Sigmoid colon (tissue), 7 donors: ENCODE results near the gene SLC13A4. TPM values are rescaled to one million over a fixed set of nuclear protein-coding genes. Genes with fewer than 3 reads are reported as not detected.

Source experiments
- DNase-seq: peaks from one replicate; pipeline ENCODE4 v3.0.0-alpha.2; 2019
- H3K27ac ChIP-seq, 4 donors: fragments of 200-600 bp; sonication (generic); one replicate each; pipeline ENCODE4 v1.5.1; 2016 to 2019; ENCODE audit warnings: mild to moderate bottlenecking in 1 of 4
- H3K27me3 ChIP-seq, 3 donors: fragments of 200-600 bp; sonication (generic); one replicate each; pipeline ENCODE4 v1.5.1; 2019; ENCODE audit warnings: mild to moderate bottlenecking in 1 of 3
- H3K36me3 ChIP-seq, 4 donors: fragments of 200-600 bp; sonication (generic); one replicate each; pipeline ENCODE4 v1.5.1; 2016 to 2019
- H3K4me1 ChIP-seq, 4 donors: fragments of 200-600 bp; sonication (generic); one replicate each; pipeline ENCODE4 v1.5.1; 2017 to 2019
- H3K4me3 ChIP-seq, 4 donors: fragments of 200-600 bp; sonication (generic); one replicate each; pipeline ENCODE4 v1.5.1; 2017 to 2019; ENCODE audit warnings: mild to moderate bottlenecking in 2 of 4, moderate library complexity in 1 of 4
- H3K9me3 ChIP-seq, 4 donors: fragments of 200-600 bp in 3 of 4; sonication (generic) in 3 of 4; one replicate each; pipeline versions ENCODE4 v1.5.1 to v1.6.1; 2013 to 2019
- CTCF ChIP-seq, 4 experiments: fragments of 450-650 bp in 3 of 4; fragments of 200-600 bp in 1 of 4; IDR thresholded peaks; one replicate each; pipeline ENCODE4 v1.5.1; 2016 to 2019; ENCODE audit warnings: antibody characterized with exemption in 4 of 4, mild to moderate bottlenecking in 3 of 4, moderate library complexity in 2 of 4
- EP300 ChIP-seq, 4 donors: sonication (generic); formaldehyde crosslinking; IDR thresholded peaks; one replicate each; pipeline ENCODE4 v1.6.1; 2017; ENCODE audit warnings: antibody characterized with exemption in 4 of 4
- POLR2A ChIP-seq, 2 donors: fragments of 450-650 bp; IDR thresholded peaks; one replicate each; pipeline ENCODE4 v1.6.1; 2016; ENCODE audit warnings: antibody characterized with exemption in 2 of 2, mild to moderate bottlenecking in 2 of 2, moderate library complexity in 2 of 2
- POLR2AphosphoS5 ChIP-seq, 4 donors: sonication (generic); formaldehyde crosslinking; IDR thresholded peaks; one replicate each; pipeline ENCODE4 v1.6.1; 2017; ENCODE audit warnings: antibody characterized with exemption in 4 of 4
- WGBS, 2 donors: extraction: QIAGEN DNeasy Blood & Tissue Kit; methylation state at CpG; one replicate each; pipeline ENCODE4 v1.1.7; 2013; 5-methylcytosine and 5-hydroxymethylcytosine counted together
- intact Hi-C: fragments of 100-400 bp; cut with DNase I; formaldehyde crosslinking; loops from one replicate; pipeline ENCODE4 v1.15.1; 2023
- polyA plus RNA-seq, 3 donors: library from polyadenylated mRNA; stranded (reverse); fragments of 200-250 nt; gene quantifications; one replicate each; pipeline ENCODE4 v1.2.3, GENCODE V29; 2013
- total RNA-seq, 4 donors: library from RNA; depleted of rRNA; stranded (reverse); fragments of >200 nt; gene quantifications; one replicate each; pipeline ENCODE4 v1.1.0, GENCODE V29; 2016
- donor health status: healthy with polysubstance abuse.
- donor health status: Bipolar disorder and iron deficiency.
- donor health status: healthy.

Gene SLC13A4
- total and polyA plus RNA-seq, 7 donors, result 0.12 to 0.60 (median 0.28) TPM; not detected in 4

GRCh38 chr7:135745703-135746312, 17.8 kb upstream of the SLC13A4 start:
- Histone ChIP-seq H3K4me1 (peaks cover 0 to 41% (median 37%) of the 10 kb centered on the region in 4 donors), H3K4me3 (no peak overlapping the region), H3K27me3 (no peaks in the 10 kb centered on the region), H3K9me3 (no peaks in the 10 kb centered on the region), H3K36me3 (no peaks in the 10 kb centered on the region), H3K27ac (peak overlapping the region; percentile 41 to 55 (median 51))
- peak; percentile 90 for DNase-seq
- no peak for TF ChIP-seq POLR2A (IDR thresholded peaks at IDR 0.05)
- peak; percentile 18 to 62 (median 33) for TF ChIP-seq POLR2AphosphoS5 (IDR thresholded peaks at IDR 0.05)
- intact Hi-C loops, result loop anchor here (5.0 kb wide), 1 partner anchor 79 kb away; no protein-coding TSS in a partner anchor
- 71 to 73% methylated on average over 9 of the region's 9 CpGs for WGBS, 2 donors

- Histone ChIP-seq H3K36me3 (no peaks in the 10 kb centered on the region), H3K4me1 (peaks cover 0 to 41% (median 37%) of the 10 kb centered on the region in 4 donors), H3K27me3 (no peaks in the 10 kb centered on the region), H3K27ac (peak overlapping the region; percentile 51 to 57 (median 53)), H3K4me3 (no peak overlapping the region), H3K9me3 (no peaks in the 10 kb centered on the region)
- intact Hi-C loops, result loop anchor here (5.0 kb wide), 1 partner anchor 78 kb away; no protein-coding TSS in a partner anchor
- no peak for TF ChIP-seq EP300 (IDR thresholded peaks at IDR 0.05)
- WGBS, 2 donors, result 84 to 87% methylated on average over 8 of the region's 8 CpGs
- DNase-seq, result no peak
Observed at GRCh38 chr7:135744938-135745702, 17.1 kb upstream of the SLC13A4 start.

GRCh38 chr7:135743907-135744731, 16.1 kb upstream of the SLC13A4 start:
- Histone ChIP-seq H3K36me3 (no peaks in the 10 kb centered on the region), H3K4me1 (peaks cover 0 to 33% (median 31%) of the 10 kb centered on the region in 4 donors), H3K27me3 (no peaks in the 10 kb centered on the region), H3K27ac (peak overlapping the region; percentile 11 to 57 (median 44)), H3K9me3 (no peaks in the 10 kb centered on the region), H3K4me3 (no peak overlapping the region)
- WGBS, 2 donors, result 68 to 75% methylated on average over 14 of the region's 14 CpGs
- intact Hi-C loops, result no loop called here
- no peak for TF ChIP-seq POLR2A (IDR thresholded peaks at IDR 0.05)
- no peak for TF ChIP-seq CTCF (IDR thresholded peaks at IDR 0.05)
- TF ChIP-seq POLR2AphosphoS5 (IDR thresholded peaks at IDR 0.05), result no peak
- no peak for TF ChIP-seq EP300 (IDR thresholded peaks at IDR 0.05)
- DNase-seq, result no peak

GRCh38 chr7:135742371-135742770, 14.4 kb upstream of the SLC13A4 start:
- H3K9me3 ChIP-seq, result no peaks in the 10 kb centered on the region
- intact Hi-C loops, result no loop called here
- peaks cover 0 to 20% (median 17%) of the 10 kb centered on the region in 4 donors for H3K4me1 ChIP-seq
- WGBS, 2 donors, result 86 to 91% methylated on average over 4 of the region's 4 CpGs
- TF ChIP-seq POLR2AphosphoS5 (IDR thresholded peaks at IDR 0.05) (no peak), POLR2A (IDR thresholded peaks at IDR 0.05) (no peak)
- no peak for DNase-seq
- H3K4me3 ChIP-seq, result no peak overlapping the region
- H3K27me3 ChIP-seq, result no peaks in the 10 kb centered on the region
- H3K36me3 ChIP-seq, result no peaks in the 10 kb centered on the region
- H3K27ac ChIP-seq, result no peak overlapping the region

GRCh38 chr7:135741905-135742304, 13.9 kb upstream of the SLC13A4 start:
- H3K36me3 ChIP-seq, result no peaks in the 10 kb centered on the region
- no peak overlapping the region for H3K4me3 ChIP-seq
- no peaks in the 10 kb centered on the region for H3K27me3 ChIP-seq
- WGBS, 2 donors, result 59 to 61% methylated on average over 2 of the region's 2 CpGs
- no peak for DNase-seq
- no peak overlapping the region for H3K27ac ChIP-seq
- intact Hi-C loops, result no loop called here
- H3K4me1 ChIP-seq, result peaks cover 0 to 20% (median 17%) of the 10 kb centered on the region in 4 donors
- no peak for TF ChIP-seq POLR2A (IDR thresholded peaks at IDR 0.05)
- no peak for TF ChIP-seq EP300 (IDR thresholded peaks at IDR 0.05)
- no peak for TF ChIP-seq POLR2AphosphoS5 (IDR thresholded peaks at IDR 0.05)
- TF ChIP-seq CTCF (IDR thresholded peaks at IDR 0.05), result no peak
- no peaks in the 10 kb centered on the region for H3K9me3 ChIP-seq
